ENCODE data around the gene HS2ST1. TPM values are rescaled to one million over a fixed set of nuclear protein-coding genes. Genes with fewer than 3 reads are reported as not detected.
A peak's percentile ranks its signal among the peaks of the same experiment; 100 is the strongest.

The HS2ST1 gene
- total RNA-seq, 1 experiment from 2014 or later = 35.0 TPM

GRCh38 chr1:87074001-87074795 is 159.8 kb downstream of the HS2ST1 start:
- ChIA-PET CTCF (interaction anchor here (0.5 to 0.6 kb wide), 3 partner anchors 13 to 108 kb away, joined by 3 to 5 read pairs (median 3); no protein-coding TSS in a partner anchor), POLR2A (ENCODE audit: unreplicated experiment) (interaction anchor here (0.6 kb wide), 1 partner anchor 1714 kb away, joined by 7 read pairs; no protein-coding TSS in a partner anchor)
- TF ChIP-seq EZH2 (IDR thresholded peaks at IDR 0.05; ENCODE audit: low read depth) = no peak
- no peak for TF ChIP-seq CTCF (conservative IDR thresholded peaks at IDR 0.05)
- Histone ChIP-seq H3K27ac (no peak overlapping the region), H3K4me2 (no peak overlapping the region), H3K36me3 (ENCODE audit: low read depth) (no peaks in the 10 kb centered on the region), H2AFZ (no peak overlapping the region), H3K9me3 (ENCODE audit: insufficient read depth, low read depth) (no peaks in the 10 kb centered on the region), H3K79me2 (ENCODE audit: low read depth) (no peaks in the 10 kb centered on the region; the same call in 1 of the 2 replicates), H3K4me3 (no peak overlapping the region), H3K27me3 (ENCODE audit: insufficient read depth, low read depth) (no peaks in the 10 kb centered on the region), H3K4me1 (replicated peaks; ENCODE audit: insufficient read depth) (no peaks in the 10 kb centered on the region), H4K20me1 (ENCODE audit: insufficient read depth) (no peaks in the 10 kb centered on the region; the same call in 1 of the 2 replicates), H3K9me2 (ENCODE audit: insufficient read depth) (no peaks in the 10 kb centered on the region), H3F3A (ENCODE audit: insufficient read depth, low read depth) (no peaks in the 10 kb centered on the region)
- intact Hi-C loops (cut with micrococcal nuclease; ENCODE audit: unreplicated experiment) = loop anchor here (10.0 kb wide), 1 partner anchor 99 kb away; no protein-coding TSS in a partner anchor
- BruUV-seq (replicated peaks) = no TSS peak
- DNase-seq = no peak

GRCh38 chr1:87077959-87078639 is 163.7 kb downstream of the HS2ST1 start:
- no peaks in the 10 kb centered on the region for H3K27me3 ChIP-seq (ENCODE audit: insufficient read depth, low read depth)
- no peaks in the 10 kb centered on the region for H3K79me2 ChIP-seq (ENCODE audit: low read depth)
- no peak overlapping the region for H3K27ac ChIP-seq
- H3K36me3 ChIP-seq (ENCODE audit: low read depth) = no peaks in the 10 kb centered on the region
- no peaks in the 10 kb centered on the region for H3F3A ChIP-seq (ENCODE audit: insufficient read depth, low read depth)
- CTCF ChIA-PET = no interaction called here
- DNase-seq = no peak
- no peaks in the 10 kb centered on the region for H3K9me2 ChIP-seq (ENCODE audit: insufficient read depth)
- no peaks in the 10 kb centered on the region for H3K4me1 ChIP-seq (replicated peaks; ENCODE audit: insufficient read depth)
- TF ChIP-seq EZH2 (IDR thresholded peaks at IDR 0.05; ENCODE audit: low read depth) = no peak
- TF ChIP-seq CTCF (conservative IDR thresholded peaks at IDR 0.05) = no peak
- intact Hi-C loops (cut with micrococcal nuclease; ENCODE audit: unreplicated experiment) = loop anchor here (10.0 kb wide), 1 partner anchor 103 kb away; no protein-coding TSS in a partner anchor
- no peak overlapping the region for H3K4me3 ChIP-seq
- H3K9me3 ChIP-seq (ENCODE audit: insufficient read depth, low read depth) = no peaks in the 10 kb centered on the region
- H2AFZ ChIP-seq = no peak overlapping the region
- BruUV-seq (replicated peaks) = no TSS peak
- POLR2A ChIA-PET (ENCODE audit: unreplicated experiment) = interaction anchor here (0.6 to 0.7 kb wide), 2 partner anchors 15 to 155 kb away, joined by 3 to 6 read pairs; no protein-coding TSS in a partner anchor
- H3K4me2 ChIP-seq = no peak overlapping the region
- no peaks in the 10 kb centered on the region for H4K20me1 ChIP-seq (ENCODE audit: insufficient read depth)

GRCh38 chr1:87084244-87084836 is 169.9 kb downstream of the HS2ST1 start:
- H3F3A ChIP-seq (ENCODE audit: insufficient read depth, low read depth) = peaks cover 3% of the 10 kb centered on the region; the same call in 1 of the 2 replicates
- CTCF ChIA-PET = no interaction called here
- H3K79me2 ChIP-seq (ENCODE audit: low read depth) = no peaks in the 10 kb centered on the region
- H3K4me3 ChIP-seq = no peak overlapping the region
- peak in 1 of 2 experiments; percentile 59 for DNase-seq
- intact Hi-C loops (cut with micrococcal nuclease; ENCODE audit: unreplicated experiment) = loop anchor here (1.0 to 10.0 kb wide), 2 partner anchors 251 to 580 kb away; no protein-coding TSS in a partner anchor
- H3K27me3 ChIP-seq (ENCODE audit: insufficient read depth, low read depth) = no peaks in the 10 kb centered on the region
- peak; percentile 79 for TF ChIP-seq CTCF (conservative IDR thresholded peaks at IDR 0.05)
- no peak for TF ChIP-seq EZH2 (IDR thresholded peaks at IDR 0.05; ENCODE audit: low read depth)
- no TSS peak for BruUV-seq (replicated peaks)
- no peaks in the 10 kb centered on the region for H3K4me1 ChIP-seq (replicated peaks; ENCODE audit: insufficient read depth)
- H3K9me3 ChIP-seq (ENCODE audit: insufficient read depth, low read depth) = no peaks in the 10 kb centered on the region
- POLR2A ChIA-PET (ENCODE audit: unreplicated experiment) = no interaction called here
- H3K27ac ChIP-seq = no peak overlapping the region
- H3K4me2 ChIP-seq = no peak overlapping the region
- no peaks in the 10 kb centered on the region for H3K36me3 ChIP-seq (ENCODE audit: low read depth)
- no peaks in the 10 kb centered on the region for H3K9me2 ChIP-seq (ENCODE audit: insufficient read depth)
- H2AFZ ChIP-seq = no peak overlapping the region
- no peaks in the 10 kb centered on the region for H4K20me1 ChIP-seq (ENCODE audit: insufficient read depth)

Data from PC-9 (cell line).